Measurements from ENCODE around the gene RABGGTA.

RABGGTA gene

DNA sequence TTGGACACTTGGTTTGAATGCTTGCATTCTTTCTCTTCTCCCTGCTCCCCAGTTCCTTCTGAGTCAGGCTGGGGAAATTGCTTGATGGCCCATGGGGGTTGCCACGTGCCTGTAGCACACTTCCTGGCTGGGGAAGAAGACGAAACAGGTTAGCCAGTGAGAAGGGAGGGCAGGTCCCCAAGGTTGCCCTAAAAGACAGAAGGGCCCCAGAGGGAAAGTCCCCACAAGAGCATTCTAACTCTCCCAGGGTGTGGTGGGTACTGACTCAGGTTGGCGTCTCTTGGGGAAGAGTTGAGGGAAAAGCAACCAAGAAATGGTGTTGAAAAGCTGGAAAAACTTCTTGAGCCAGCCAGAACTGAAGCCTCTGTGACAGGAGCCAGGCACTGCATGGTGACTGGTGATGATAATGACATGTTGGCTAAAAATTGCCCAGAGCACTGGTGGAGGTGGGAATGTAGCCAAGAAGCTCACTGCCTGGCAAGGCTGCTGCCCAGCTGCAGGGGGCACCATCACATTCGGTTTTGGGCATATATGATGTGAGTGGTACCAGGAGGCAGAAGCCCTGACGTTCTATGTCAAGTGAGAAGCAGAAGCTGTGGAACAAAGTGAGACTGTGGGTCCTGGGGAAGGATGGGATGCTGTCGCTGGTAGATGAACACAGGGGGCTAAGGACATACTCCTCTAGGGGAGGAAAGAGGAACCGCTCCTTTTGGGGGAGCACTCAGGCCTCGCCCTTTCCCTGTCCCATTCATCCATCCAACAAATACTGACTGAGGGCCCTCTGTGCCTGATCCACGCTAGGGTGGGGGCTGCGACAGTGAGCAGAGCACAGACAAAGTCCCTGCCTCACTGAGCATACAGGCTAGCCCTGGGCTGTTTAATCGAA is 8.1 kb upstream of the RABGGTA start:
- DNase-seq, result peak; percentile 5

DNA sequence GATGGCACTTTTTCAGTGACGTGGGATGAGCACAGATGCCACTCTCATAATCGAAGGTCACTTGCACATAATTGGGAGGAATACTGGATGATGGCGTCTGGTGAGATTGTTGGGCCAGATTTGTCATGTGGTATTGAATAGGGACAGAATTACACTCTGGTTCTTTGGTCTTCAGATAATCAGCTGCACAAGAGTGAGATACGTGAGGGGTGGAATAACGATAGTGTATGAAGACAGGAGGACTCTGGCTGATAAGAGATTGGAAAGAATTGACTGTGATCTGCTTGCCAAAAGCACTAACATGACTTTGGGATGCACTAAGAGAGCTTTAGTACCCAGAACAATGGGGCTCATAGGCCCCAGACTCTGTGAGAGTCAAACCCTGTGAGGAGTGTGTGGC is 7.0 kb upstream of the RABGGTA start:
- no peak for DNase-seq

- DNase-seq, result no peak
Observed at GRCh38 chr14:24277606-24278321, 6.4 kb upstream of the RABGGTA start.

DNA sequence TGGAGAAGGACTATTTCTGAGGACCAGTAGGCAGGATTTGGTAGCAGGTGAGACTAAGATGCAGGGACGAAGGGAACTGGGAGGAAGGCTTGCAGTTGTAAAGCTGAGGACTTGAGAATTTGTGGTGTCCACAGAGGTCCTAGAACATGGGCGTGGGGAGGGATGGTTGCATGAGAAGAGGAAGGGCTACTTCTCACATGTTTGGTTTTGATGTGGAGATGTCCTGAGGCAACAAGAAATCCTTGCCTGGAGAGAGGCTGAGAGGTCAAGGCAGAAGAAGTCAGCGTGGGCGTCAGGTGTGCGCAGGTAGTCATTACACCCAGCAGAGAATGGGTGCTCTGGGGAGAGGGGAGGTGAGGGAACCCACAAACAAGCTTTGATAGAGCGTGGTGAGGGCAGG is 5.7 kb upstream of the RABGGTA start:
- DNase-seq, result no peak

GRCh38 chr14:24274101-24274543 is 2.7 kb upstream of the RABGGTA start:
- no peak for DNase-seq

- no peak for DNase-seq
Observed at GRCh38 chr14:24273422-24273998, 2.1 kb upstream of the RABGGTA start.

DNA sequence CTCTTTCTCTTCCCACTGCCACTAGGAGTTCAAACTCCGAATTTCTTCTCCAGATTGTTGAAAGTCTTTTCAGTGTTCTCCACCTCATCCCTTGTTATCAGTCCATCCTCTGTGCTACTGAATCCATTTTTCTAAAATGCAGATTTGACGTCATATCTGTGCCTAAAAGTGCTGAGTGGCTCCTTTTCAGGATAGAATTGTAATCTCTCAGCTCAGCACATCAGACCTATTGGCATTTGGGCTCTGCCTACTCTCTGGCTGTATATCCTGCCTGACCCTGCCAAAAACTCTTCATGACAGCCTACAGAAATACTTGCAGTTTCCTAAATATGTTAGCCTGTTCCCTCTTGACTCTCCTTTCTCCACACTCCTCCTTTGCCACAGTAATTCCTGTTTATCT is 1.1 kb upstream of the RABGGTA start:
- DNase-seq, result no peak

- DNase-seq, result no peak
Observed at GRCh38 chr14:24271834-24272263, 452 bp upstream of the RABGGTA start.

DNA sequence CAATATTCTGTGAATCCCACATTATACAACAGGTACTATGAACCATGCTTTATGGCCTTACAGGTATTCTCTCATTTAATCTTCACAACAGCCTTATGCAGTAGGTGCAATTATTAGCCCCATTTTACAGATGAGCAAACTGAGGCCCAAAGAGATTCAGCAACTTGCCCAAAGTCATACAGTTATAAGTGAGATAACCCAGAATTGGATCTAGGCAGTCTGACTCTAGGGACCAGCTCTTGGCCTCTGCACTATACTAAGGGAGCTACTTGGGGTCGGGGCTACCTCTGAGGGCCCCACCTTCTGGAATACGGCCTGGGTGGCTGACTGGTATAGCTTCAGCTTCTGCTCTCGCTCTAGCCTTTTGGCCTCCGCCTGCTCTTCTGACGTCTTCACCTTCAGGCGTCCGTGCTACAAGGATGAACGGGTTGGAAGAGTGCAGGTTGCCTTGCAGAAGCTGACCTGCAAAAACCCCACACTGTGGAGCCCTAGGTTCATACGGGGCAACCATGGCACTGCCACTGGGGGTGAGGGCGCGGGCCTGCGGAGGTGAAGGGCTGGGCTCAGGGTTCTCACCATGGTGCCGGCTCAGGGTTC is 762 bp downstream of the RABGGTA start:
- DNase-seq, result no peak

- no peak for DNase-seq
Observed at GRCh38 chr14:24269910-24270536, 1.4 kb downstream of the RABGGTA start.

GRCh38 chr14:24269368-24269767 is 2.0 kb downstream of the RABGGTA start:
- DNase-seq, result no peak

DNA sequence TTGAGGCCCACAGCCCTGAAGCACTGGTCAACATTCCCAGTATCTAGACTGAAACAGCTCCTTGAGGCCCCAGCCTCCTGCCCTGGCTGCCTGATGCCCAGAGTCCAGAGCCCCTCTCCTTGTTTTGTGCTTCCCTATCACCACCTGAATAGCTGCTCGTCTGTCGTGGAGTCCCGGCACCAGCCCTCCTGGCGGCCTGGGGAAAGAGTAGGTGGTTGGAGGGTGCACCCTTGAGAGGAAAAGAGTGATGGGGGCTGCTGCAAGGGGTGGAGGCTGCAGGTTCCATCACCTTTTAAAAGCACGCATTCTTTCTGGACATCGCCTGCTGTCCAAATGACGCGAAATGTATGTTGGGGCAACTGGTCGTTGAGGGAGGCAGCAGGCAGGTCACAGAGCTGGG is 3.2 kb downstream of the RABGGTA start:
- no peak for DNase-seq

DNA sequence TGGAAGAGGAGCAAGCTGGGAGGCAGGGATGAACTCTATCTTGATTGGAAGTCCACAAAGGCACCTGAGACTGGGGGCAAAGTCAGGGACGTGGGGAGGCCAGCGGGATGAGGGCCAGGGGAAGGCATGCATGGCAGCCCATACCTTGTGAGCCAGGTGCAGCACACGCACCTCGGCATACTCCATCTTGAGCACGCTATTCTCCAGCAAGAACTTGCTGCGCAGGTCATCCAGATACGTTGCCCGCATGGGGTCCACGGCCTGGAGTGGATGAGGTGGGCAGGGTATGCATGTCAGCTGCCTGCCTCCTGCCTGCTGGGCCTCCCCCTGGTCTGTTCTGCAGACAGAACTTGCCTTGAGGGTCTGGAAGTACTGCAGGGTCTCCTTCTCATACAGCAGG is 3.9 kb downstream of the RABGGTA start:
- no peak for DNase-seq

- DNase-seq, result no peak
Observed at GRCh38 chr14:24266344-24267244, 4.8 kb downstream of the RABGGTA start.

DNA sequence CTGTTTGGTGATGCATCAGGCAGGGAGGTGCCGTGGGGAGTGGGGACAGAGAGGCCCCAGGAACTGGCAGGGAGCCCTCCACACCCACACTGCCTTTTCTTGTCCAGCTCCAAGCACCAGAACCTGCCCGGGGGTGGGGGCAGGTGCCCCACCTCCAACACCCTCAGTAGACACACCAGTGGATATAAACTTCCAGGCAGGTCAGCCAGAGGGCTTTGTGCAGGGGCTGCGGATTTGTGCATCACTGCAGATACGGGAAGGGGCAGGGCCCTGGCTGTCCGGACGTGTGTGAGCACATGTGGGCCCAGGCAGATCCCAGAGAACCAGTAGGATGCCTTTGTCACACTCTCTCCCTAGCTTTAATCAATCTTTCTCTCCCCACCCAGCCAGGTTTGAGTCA is 7.1 kb downstream of the RABGGTA start:
- no peak for DNase-seq

DNA sequence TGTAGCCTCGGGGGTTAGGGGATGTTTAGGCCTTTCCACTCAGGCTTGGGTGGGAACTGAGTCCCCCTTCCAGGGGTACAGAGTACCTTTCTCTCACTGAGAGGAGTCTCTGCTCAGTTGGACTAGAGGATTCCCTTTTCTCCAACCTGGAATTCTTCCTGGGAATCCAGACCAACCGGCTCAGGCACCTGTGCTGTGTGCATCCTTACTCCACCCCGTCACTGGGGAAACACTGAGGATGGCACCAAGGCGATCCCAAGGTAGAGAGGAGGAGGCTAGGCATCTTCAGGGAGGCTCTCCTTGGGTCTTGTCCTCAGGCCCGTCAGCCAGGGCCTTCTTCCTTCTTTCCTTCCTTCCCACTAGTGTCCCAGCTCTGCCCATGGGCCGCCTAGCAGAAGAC is 7.5 kb downstream of the RABGGTA start:
- no peak for DNase-seq

DNA sequence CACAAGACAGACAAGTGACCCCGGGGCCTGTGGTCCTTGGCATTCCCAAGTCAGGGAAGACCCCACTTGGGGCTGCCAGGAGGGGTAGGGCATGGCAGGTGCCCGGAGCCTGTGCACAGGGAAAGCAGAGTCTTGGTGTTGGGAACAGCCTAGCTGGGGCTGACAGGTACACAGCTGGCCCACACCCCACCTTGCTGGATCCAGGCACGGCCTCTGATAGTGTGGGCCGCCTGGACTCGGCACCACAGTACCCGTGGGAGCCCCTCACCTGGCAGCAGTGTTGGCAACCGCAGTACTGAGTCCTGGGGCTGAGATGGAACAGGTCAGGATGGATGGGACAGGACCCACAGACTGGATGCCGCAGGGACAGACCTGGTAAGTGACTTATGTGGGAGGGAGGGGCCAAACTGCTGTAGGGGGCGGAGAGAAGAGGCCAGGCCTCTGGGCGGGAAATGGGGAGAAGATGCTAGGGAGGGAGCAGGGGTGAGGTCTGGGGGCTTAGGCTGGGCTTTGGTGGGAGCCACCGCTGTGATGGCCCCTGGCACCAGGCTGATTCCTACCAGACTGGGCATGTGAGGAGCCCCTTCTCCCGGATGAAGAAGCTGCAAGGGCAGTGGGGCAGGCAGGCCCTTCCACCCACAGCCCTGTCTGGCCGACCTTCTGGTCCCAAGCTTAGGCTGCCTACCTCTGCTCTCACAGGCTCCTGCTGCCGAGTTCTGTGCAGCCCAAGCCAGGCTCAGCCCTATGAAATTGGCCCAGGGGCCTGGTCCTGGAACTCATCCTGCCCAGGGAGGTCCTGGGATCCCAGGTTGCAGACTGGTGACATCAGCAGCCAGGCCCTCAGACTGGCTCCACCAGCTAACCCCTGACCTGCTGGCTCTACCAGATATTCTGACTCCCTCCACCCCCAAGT is 8.3 kb downstream of the RABGGTA start, which contains the start of gene TGM1:
TGM1 (minus strand) TSS at position 357 of the 913 bp plus-strand sequence. CDS start 825 bp downstream, outside the sequence.
- DNase-seq, result no peak

DNA sequence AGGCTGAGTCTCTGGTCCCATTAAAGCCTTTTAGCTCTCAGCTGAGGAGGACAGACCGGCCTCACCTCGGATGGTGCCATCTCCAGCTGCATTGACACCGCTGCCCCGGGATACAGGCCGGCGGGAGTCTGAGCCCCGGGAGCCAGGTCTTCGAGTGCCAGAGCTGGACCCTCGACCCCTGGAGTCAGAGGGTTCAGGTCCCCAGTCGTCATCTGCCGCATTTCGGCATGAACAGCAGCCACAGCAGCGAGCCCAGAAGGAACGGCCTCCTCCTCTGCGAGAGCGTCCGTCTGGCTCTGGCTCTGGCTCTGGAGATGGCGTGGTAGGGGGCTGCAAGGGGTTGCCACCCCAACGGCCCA is 9.4 kb downstream of the RABGGTA start:
- DNase-seq, result no peak

DNA sequence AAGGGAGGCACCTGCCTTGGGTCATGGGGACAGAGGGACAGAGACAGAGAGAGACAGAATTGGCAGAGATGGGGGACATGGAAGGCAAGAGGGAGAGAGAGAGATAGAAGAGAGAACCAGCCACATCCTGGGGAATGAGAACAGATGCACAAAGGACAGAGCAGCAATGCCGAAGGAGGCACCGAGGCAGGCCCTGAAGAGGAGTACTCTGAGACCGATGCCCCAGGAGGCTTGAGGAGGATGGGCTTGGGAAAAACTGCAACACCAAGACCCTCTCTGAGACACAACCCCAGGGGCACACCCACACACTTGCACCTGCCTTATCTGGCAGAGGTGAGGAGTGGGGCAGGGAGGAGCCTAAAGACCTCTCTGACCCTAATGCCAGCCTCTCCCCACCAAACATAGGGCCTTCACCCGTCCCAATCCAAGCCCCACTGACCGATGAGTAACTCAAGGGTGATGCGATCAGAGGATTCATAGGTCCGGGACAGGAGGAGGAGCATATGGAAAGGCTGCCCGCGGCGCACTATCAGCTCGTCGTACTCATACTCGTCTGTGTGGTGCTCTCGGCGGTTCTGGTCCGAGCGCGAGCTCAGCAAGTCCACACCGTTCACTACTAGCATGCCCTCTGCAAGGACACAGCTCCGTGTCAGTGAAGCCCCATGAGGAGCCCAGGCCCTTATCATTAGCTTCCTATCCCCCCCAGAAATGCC is 10.0 kb downstream of the RABGGTA start:
- DNase-seq, result no peak

DNA sequence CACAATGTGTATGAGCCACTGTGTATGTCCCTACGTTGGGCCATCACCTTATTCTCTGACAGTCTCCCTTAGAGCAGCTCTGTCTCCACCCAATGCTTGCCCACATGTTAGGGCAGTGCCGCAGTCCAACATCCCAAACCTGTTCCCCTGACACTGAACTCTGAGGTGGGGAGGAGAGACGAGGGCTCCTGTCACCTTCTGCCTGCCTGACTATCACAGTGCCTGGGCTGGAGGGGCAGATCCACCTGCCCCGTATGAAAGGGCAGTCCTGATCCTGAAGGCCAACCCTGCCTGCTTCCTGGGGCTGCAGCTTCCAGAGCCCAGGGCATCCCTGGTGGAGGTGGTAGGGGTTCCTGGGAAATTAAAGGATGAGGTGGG is 10.6 kb downstream of the RABGGTA start:
- DNase-seq, result no peak

Measured in NCI-H345 (cell line).